GM19043 (cell line): Measurements from ENCODE around the gene TRMT13.
A peak's percentile ranks its signal among the peaks of the same experiment; 100 is the strongest.

ENCODE experiments used
- ATAC-seq: cut with Tn5 transposase; IDR thresholded peaks from one replicate; pipeline ENCODE4 v1.9.1; 2021; ENCODE audit warnings: low read depth; ENCODE audit not compliant: unreplicated experiment

TRMT13 gene

GRCh38 chr1:100132566-100133477, at the start of gene TRMT13, which contains the start of gene SASS6:
TSS of gene TRMT13 (plus strand) at chr1:100133163. CDS start at chr1:100133169, 6 bp downstream.
TSS of gene SASS6 (minus strand) at chr1:100132930. CDS start at chr1:100132814, 116 bp downstream.
- ATAC-seq = peak; percentile 85

- no peak for ATAC-seq
Measured at GRCh38 chr1:100087396-100087795, 45.6 kb upstream of the TRMT13 start.

- ATAC-seq = no peak
Measured at GRCh38 chr1:100089082-100089481, 43.9 kb upstream of the TRMT13 start.

GRCh38 chr1:100090471-100090870, 42.5 kb upstream of the TRMT13 start:
- ATAC-seq = no peak

- ATAC-seq = no peak
Measured at GRCh38 chr1:100100202-100100601, 32.8 kb upstream of the TRMT13 start.

GRCh38 chr1:100101564-100101963, 31.4 kb upstream of the TRMT13 start:
- no peak for ATAC-seq

- ATAC-seq = no peak
Measured at GRCh38 chr1:100107696-100108095, 25.3 kb upstream of the TRMT13 start.

GRCh38 chr1:100109554-100110066, 23.4 kb upstream of the TRMT13 start:
- ATAC-seq = no peak

- ATAC-seq = no peak
Measured at GRCh38 chr1:100115524-100115923, 17.4 kb upstream of the TRMT13 start.

- no peak for ATAC-seq
Measured at GRCh38 chr1:100122177-100122576, 10.8 kb upstream of the TRMT13 start.

GRCh38 chr1:100127226-100127625, 5.7 kb upstream of the TRMT13 start:
- no peak for ATAC-seq

- no peak for ATAC-seq
Measured at GRCh38 chr1:100130552-100131077, 2.3 kb upstream of the TRMT13 start.

GRCh38 chr1:100131623-100132022, 1.3 kb upstream of the TRMT13 start:
- no peak for ATAC-seq

GRCh38 chr1:100134872-100135271, 1.9 kb downstream of the TRMT13 start:
- ATAC-seq = no peak

GRCh38 chr1:100137602-100138001, 4.6 kb downstream of the TRMT13 start:
- no peak for ATAC-seq

- no peak for ATAC-seq
Measured at GRCh38 chr1:100141192-100141591, 8.2 kb downstream of the TRMT13 start.

GRCh38 chr1:100142343-100142742, 9.4 kb downstream of the TRMT13 start:
- no peak for ATAC-seq

- no peak for ATAC-seq
Measured at GRCh38 chr1:100145116-100145515, 12.2 kb downstream of the TRMT13 start.

GRCh38 chr1:100146958-100147357, 14.0 kb downstream of the TRMT13 start:
- no peak for ATAC-seq

- ATAC-seq = no peak
Measured at GRCh38 chr1:100147875-100148274, 14.9 kb downstream of the TRMT13 start.

GRCh38 chr1:100151679-100152078, 18.7 kb downstream of the TRMT13 start:
- ATAC-seq = no peak

- peak; percentile 87 for ATAC-seq
Measured at GRCh38 chr1:100152271-100152670, 19.3 kb downstream of the TRMT13 start.
